GM19452 (cell line): ENCODE data around the gene TMEM187.
A peak's percentile ranks its signal among the peaks of the same experiment; 100 is the strongest.

ENCODE experiments used
- ATAC-seq: cut with Tn5 transposase; IDR thresholded peaks from one replicate; pipeline ENCODE4 v1.9.1; 2021; ENCODE audit not compliant: unreplicated experiment

TMEM187 gene, protein sequence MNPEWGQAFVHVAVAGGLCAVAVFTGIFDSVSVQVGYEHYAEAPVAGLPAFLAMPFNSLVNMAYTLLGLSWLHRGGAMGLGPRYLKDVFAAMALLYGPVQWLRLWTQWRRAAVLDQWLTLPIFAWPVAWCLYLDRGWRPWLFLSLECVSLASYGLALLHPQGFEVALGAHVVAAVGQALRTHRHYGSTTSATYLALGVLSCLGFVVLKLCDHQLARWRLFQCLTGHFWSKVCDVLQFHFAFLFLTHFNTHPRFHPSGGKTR

DNA sequence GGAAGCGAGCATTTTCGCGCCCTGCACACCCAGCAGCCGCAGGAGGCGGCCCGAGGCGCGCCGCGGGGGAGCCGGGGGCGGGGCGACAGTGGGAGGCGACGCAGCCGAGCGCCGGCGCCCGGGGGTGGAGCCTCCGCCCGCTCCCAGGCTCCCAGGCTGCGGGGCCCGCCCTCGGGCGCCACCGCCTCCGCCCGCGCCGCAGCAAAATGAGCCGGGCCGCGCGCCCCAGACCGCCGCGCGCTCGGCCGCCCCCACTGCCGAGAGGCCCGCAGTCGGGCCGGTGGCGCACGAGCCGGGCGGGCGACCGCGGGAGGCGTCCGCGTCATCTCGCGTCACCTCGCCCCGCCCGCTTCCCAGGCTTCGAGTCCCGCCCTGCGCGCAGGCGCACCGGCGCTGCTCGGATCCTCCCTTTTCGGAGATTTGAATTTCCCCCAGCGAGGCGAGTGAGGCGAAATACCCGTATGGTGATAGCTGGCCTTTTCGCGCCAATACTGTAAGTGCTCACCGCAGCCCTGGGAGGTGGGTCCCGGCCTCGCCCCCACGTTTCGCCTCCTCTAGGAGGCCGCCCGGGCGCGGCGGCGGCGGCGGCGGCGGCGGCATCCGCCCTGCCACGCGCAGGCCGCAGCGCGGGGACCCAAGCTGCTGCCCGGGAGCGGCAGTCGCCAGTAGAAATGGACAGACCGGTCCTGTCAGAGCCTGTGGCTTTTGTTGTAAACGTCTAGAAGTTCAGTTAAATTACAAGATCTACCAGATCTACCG is at the start of gene TMEM187:
Gene TMEM187, plus strand, starts transcription at position 387 of the 759 bp plus-strand sequence. CDS start 9,309 bp downstream, outside the sequence.
- ATAC-seq = peak; percentile 51

DNA sequence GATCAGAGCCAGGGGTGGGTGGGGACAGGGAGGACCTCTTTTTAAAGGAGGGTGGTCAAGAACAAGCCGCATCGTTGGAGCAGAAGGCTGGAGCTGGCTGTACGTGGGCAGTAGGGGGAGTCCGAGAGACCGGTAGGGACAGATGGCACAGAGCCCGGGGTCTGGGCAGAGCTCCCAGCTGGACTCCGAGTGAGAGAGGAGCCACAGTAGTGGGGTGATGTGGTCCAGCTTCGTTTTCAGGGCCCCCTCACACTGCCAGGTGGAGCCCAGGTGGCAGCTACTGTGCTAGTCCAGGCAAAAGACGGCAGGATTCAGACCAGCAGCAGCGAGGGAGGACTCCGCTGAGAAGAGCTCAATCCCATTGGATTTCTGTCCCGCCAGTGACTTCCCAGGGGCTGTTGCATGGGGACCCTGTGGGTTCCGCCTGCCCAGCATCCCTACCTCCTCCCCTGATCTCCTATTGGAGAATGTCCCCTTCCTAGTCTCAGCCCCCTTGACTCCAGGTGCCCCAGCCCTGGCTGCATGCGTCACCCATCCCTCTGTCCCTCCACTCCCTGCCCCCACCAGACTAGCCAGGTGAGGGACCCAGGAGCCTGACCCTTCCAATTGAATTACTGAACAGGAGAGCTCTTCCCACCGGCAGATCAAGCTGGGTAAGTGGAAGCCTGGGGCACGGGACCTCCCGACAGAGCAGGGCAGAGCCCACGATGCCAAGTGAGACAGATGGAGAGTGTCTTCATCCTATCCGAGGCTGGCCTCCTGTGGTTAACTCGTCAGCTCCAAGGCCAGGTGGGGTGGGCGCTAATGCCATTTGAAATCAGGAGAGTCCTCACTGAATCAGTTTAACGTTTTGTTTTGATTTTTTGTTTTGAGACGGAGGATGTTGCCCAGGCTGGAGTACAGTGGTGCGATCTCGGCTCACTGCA is 49.4 kb upstream of the TMEM187 start:
- ATAC-seq = no peak

DNA sequence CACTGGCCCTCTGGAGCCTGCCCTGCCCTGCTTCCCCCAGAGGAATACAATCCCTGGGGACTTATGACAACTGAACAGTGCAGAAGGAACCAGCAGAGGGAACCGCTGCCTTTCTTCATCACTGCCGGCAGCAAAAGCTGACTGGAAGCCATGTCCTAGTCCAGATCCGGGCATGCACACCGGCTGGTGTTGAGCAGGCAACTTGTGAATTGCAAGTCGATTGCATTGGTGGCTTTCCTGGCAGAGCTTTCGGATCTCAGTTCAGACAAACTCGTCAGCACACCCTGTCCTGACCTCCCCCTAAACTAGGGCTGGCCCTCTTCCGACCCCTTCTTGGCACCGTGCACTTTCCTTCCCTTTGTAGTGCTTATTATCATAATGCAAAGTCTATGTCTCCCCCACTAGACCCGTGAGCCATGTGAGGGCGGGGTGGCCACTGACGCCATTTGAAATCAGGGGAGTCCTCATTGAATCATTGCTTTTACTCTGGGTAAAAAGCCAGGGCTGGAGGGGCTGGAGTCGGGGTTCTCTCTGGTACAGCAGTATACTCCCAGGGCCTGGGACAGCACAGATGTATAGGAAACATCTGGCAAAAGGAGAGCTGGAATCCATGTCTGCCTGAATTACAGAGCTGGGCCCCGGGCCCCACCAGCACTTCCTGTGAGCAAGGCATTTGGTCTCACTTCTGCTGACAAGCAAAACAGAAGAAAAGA is 48.2 kb upstream of the TMEM187 start:
- ATAC-seq = no peak

DNA sequence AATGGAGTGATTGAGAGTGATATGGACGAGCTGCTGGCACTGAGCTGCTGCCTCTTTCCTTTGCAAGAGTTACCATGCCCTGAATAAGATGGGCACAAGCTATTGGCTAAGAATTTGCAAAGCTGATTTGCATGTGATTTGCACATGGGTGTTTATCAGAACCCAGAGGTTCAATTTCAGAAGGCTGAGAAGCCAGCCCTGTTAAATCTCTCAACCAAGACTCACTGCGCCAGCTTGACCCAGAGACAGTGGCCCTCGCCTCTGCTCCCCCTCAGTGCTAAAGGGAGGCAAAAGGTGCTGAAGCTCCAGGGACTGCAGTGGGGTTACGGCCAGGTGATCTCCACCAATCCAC is 47.2 kb upstream of the TMEM187 start:
- ATAC-seq = no peak

DNA sequence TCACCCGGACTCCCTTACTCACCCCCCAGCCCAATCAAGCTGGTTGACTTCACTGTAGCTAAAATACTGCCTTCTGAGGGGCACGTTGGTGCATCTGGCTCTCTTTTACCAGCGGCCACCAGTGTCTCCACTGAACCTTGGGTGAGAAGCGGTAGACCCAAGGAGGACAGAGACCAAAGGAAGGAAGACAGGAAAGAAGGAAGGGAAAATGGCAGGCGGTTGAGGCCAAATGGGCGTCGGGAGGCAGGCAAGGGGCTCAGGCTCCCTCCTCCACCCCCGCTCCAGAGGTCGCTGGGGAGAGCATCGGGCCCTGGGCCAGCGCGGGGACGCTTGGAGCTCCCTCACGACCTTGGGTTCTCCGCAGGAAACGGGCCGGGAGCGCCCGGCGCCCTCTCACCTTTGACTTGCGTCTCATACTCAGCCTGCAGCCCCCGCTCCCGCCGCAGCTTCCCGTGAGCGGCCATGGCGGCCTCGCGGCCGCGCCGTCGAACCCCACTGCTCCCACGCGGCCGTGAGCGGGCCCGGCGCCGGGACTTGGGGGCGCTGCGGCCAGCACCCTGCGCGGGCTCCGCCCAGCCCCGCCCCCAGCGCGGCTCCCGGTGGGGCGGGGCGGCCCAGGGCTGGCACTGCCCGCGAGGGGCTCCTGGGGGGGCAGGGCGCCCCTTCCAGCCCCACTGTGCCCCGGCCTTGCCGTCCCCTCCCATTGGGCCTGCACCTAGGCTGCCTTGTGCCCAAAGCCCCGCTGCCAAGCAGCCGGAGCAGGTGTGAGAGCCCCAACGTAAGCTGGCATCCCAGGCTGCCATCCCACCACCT is 46.6 kb upstream of the TMEM187 start, which contains the start of gene ARHGAP4:
Gene ARHGAP4, minus strand, starts transcription at position 526 of the 813 bp plus-strand sequence. Its CDS starts 62 bp downstream, at position 464.
- ATAC-seq = no peak

DNA sequence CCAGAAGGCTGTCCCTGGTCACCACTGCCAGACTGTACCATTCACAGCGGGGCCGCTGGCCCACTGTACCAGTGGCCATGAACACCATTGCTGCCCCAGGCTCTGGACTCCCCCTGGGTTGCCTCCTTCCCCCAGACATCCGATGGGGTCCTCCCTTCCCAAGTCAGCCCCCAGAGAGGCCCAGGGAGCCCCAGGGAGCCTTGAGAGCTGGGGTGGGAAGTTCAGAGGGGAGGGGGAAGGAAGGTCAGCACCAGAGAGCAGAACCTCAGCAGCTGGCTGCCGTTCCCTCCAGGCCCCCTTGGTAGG is 46.0 kb upstream of the TMEM187 start:
- no peak for ATAC-seq

DNA sequence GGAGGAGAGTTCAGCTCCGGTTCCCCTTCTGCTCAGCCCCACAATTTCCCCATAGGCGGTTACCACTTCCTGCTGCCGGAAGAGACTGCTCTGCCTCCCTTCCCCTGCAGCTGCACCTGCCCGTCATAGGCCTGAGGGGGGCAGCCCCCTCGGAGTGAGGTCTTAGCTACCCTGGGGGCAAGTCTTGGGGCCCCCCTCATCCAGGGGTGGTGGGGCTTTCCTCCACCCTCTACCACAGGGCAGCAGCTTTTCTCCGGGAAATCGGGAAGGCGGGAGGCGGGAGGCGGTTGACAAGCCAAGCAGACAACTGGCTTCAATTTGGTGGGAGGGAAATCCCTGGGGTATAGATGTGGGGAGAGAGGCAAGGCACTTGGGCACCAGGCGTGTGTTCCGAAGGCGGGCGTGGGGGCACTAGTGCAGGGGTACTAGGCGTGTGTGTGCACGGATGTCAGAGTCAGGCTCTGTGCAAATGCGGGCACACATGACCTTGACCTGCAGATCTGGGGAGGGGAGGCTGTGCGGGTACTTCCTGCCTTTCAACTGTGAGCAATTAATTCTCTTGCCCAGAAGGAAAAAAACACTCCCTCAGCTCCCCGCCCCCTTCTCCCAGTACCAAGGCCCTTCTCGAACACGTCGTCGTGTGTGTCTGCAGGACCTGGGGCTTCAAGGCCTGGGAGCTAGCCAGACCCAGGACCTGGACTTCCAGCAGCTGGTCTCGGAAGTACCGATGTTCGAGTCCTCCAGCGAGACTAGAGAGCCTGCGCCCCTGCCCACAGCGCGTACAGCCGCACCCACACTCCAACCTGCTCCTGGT is 45.5 kb upstream of the TMEM187 start:
- ATAC-seq = peak; percentile 44

DNA sequence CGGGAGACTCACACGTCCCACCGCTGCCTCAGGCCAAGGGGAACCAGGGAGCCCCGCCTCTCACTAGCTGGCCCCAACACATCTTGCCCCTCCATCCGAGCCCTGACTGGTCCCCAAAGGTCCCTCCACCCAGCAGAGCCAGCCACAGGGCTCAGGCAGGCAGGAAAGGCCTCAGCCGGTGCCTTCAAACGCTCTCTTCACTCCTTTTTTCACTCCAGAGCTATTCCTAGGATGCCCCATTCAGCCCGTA is 45.0 kb upstream of the TMEM187 start:
- ATAC-seq = no peak

DNA sequence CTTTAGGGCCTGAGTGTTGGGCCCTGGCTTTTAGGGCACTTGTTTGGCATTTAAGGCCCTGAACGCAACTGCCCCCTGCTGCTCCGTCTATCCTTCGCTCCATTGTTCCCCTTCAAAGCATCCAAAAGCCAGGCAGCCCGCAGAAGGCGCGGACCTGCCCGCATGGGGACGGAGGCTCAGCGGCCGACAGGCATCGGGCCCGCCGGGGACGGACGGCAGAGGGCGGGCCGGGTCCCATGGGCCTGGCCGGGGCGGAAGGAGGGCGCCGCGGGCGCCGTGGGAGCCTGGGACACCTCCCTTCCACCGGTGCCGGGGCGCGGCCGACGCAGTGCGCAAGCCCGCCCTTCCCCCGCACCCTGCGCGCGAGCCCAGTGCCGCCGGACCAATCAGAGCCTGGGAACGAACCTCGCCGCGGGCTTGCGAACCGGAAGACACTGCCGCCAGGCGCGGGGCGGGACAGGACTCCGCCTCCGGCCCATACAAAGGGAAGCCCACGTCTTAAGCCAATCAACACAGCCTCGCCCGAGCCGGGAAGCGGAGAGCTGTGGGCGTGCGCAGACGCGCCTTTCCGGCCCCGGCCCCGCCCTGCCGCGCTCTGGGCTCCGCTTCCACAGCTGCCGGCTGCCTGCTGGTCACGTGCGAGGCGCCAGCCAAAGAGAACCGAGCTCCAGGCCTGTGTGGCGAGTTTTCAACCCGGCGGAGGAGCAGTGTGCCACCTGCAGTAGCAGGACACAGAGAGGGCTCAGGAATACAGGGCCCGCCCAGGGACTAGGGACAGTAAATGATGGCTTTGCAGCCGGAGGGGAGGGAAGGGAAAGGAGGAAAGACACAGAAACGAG is 44.4 kb upstream of the TMEM187 start:
- peak; percentile 65 for ATAC-seq

DNA sequence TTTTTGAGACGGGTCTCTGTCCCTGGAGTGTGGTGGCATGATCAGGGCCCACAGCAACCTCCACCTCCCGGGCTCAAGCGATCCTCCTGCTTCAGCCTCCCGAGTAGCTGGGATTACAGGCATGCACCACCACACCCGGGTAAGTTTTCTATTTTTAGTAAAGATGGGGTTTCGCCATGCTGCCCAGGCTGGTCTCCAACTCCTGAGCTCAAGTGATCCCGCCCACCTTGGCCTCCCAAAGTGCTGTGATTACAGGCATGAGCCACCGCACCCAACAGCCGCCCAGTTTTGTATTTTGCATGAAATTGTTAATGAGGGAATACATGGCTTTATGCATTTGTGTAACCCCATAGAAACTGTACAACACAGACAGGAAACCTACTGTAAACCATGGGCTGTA is 43.7 kb upstream of the TMEM187 start:
- no peak for ATAC-seq

DNA sequence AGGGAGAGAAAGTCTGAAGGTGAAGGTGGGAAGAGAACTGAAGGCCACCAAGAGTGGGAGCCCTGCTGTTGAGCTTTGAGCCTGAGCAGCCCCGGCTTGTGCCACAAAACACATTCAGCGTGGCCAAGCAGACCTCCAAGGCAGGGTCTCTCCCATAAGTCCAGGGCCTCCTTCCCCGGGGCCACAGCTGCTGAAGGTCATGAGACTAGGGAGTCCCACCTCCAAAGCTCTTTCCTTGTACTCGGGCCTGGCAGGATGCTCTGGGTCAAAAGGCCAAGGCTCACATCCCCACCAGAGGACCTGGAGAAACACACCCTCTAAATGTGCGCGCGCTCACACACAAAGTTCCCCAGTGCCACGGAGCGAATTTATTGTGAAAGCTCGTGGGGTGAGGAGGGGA is 43.0 kb upstream of the TMEM187 start:
- no peak for ATAC-seq

DNA sequence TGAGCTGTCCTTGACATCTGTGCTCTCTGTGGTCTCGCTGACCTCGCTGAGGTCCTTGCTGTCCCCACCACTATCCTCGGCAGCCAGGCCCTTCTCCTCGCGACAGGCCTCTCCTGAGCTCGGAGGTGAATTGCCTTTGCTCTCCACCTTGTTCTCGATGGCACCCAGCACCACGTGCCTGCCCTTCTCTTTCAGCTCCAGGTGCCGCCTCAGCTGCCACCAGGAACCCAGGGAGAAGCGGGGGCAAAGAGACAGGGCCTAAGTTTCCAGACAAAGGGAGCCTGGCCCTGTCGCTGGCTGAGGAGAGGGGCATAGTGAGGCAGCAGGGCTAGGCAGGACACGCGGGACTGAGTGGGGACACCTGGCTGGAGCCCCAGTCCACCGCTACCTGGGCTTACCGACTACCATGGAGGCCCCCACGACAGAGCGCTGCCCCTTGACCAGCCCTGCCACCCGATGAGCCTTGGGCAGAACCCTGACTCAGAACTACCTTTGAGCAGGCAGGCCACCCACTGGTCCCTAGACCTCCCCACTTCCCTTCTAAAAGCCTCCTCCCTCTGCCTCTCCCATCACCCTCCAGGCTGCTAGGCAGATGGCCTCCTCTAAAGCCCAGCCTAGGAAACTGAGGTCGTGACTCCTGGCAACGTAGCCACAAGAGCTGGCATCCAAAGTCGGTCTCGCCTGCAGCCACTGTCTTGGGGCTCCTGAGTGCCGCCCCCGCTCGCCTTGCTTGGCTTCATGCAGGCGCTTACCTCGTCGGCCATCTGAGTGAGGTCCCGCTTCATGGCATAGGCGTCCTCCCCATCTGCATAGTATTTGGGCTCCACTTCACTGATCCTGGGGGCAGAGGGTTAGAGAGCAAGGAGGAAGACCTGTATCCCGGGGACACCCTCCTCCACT is 42.3 kb upstream of the TMEM187 start:
- ATAC-seq = no peak

DNA sequence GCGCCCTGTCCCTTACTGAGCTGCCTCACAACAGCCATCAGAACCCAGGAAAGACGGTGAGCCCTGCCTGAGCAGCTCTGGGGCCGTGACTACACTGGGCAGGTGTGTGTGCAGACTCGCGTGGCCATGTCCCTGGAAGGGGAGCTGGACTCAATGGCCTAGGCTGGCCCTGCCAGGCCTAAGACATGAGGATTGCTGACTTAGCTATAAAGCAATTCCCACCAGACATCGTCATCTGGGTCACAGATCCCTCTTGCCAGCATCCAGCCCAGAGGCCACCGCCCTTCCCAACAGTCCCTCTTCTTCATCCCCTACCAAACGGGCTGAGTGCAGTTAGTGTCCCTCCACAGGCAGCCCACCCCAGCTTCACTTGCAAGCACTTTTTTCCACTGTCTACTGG is 41.4 kb upstream of the TMEM187 start:
- ATAC-seq = no peak

DNA sequence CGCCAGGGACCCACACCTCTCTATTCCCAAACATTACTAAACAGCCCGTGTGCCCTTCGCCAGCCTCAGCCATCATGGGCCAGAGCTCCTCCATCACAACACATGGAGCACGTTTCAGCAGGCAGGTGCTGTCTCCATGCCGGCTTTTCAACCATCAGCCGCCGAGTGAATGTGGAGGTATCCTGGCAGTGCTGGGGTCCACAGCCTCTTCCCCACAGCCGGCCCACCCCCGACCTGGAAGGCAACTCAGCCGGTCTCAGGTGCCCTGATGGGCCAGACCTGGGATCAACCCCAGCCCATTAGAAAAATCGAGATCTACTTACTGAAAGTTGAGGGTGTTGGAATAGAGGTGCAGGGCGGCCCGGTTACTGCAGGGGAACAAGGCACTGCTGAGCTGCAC is 40.8 kb upstream of the TMEM187 start:
- no peak for ATAC-seq

DNA sequence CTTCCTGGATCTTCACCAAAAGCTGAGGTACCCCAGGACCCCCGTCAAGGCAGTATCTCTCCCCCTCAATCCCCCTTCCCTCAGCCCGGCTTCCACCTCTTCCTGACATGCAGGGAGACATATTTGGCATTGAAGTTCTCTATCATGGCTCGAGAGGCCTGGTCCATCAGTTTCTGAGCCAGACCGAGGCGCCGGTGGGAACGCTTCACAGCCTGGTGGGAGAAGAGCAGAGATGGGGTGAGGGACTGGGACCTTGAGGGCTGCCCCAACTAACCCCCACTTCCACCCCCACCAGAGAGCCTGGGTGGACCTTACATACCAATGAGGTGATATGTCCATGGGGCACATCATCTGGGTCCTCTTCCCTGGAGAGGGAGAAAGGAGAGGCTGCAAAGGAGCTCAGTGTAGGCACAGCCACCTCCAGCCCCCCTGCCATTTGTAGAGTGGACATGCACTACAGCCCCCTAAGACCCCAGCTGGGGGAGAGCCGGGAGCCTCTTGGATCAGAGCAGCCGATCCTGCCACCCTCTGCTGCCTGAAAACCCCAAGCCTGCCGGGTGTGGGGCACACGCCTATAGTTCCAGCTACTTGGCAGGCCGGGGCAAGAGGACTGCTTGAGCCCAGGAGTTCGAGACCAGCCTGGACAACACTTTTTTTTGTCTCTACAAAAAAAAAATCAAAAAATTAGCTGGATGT is 40.2 kb upstream of the TMEM187 start:
- ATAC-seq = no peak

DNA sequence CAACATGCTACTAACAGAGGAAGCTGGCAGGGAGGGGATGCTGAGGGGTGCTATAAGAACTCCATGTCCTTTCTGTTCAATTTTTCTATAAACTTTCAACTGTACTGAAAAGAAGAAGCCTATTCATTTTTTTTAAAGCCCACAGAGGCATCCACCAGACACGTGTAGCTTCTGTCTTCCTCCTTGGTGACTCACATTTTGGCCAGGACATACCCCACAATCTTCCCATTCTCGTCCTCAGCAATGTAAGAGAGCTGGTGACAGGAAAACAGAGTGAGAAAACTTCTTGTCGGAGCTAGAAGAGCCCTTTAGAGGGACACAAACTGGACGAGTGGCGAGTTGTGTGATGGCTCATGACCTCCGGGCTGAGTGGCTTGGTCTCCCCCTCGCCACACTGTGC is 38.8 kb upstream of the TMEM187 start:
- no peak for ATAC-seq

DNA sequence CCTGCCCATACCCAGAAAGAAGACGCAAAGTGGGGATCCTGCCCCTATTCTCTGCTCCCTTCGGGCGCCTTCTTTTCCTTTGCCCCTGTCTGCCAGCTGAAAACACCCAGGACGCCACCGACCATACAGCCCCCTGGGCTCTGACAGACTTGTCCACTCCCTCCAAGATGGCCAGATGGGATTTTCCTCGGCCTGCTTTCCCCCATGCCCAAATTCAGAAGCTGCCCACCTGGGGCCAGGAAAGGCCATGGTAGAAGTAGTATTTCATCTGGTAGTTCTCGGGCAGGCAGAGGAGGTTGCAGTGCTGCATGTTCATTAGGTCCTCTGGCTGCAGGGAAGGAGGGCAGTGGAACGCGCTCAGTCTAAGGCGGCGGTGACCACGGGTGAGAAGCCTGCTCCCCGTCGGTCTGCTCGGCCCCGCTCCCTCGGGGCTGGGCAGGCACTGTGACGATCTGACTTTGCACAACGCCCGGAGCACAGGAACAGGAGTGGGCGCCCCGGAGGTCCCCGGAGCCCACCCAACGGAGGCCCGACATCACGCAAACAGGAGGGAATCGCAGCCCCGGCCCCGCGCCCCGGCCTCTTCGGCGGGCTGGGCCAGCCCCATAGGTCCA is 38.3 kb upstream of the TMEM187 start:
- ATAC-seq = peak; percentile 27
